ENCODE results near the gene CERCAM.

The CERCAM gene

DNA sequence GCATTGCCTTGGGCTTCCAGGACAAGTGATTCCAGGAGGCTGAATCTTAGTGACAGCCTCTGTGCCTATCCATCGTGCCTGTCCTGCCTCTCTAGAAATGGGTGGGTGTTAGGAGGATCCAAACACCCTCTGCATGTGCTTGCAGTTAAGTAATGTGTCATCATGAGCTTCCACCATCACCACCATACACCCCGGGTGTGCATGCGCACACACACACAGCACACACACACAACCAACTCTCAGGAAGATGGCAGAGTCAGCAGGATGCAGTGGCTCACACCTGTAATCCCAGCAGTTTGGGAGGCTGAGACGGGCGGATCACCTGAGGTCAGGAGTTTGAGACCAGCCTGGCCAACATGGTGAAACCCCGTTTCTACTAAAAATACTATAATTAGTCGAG is 22.8 kb upstream of the CERCAM start:
- H3F3A ChIP-seq (ENCODE audit: insufficient read depth, low read length): no peaks in the 10 kb centered on the region
- no peak overlapping the region for H3K27ac ChIP-seq (ENCODE audit: low read depth, low read length, poor library complexity, severe bottlenecking)
- H3K27me3 ChIP-seq (ENCODE audit: insufficient read depth, low read length): no peaks in the 10 kb centered on the region; the same call in 1 of the 2 replicates

DNA sequence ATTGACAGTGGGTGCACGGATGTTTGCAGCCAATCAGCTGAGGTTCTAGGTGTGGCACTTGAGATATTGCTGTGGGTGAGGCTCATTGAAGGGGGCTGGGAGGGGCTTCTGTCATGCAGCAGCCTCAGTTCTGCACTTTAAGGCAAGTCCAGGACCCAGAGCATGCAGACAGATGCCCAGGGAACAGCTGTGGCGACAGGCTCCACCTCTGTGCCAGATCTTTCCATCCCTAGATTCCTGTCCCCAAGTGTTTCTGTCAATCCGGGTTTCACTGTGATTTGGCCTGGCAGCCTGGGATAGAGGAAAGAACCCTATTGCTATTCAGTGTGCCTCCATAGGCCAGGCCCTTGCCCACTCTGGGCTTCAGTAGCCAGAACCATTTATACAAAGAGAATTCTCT is 20.8 kb upstream of the CERCAM start:
- Histone ChIP-seq H3K4me2 (ENCODE audit: low read length) (no peak overlapping the region), H3K9me2 (ENCODE audit: low read depth, low read length) (no peaks in the 10 kb centered on the region), H3K79me2 (ENCODE audit: insufficient read depth, low read length) (no peaks in the 10 kb centered on the region), H3K9ac (ENCODE audit: low read length) (no peak overlapping the region), H2AFZ (ENCODE audit: low read length) (no peak overlapping the region), H3K4me3 (ENCODE audit: low read depth, low read length, poor library complexity, severe bottlenecking) (no peak overlapping the region), H4K20me1 (ENCODE audit: insufficient read depth, low read length) (no peaks in the 10 kb centered on the region), H3F3A (ENCODE audit: insufficient read depth, low read length) (no peaks in the 10 kb centered on the region), H3K9me3 (ENCODE audit: low read length) (no peaks in the 10 kb centered on the region), H3K4me1 (ENCODE audit: insufficient read depth, low read length, severe bottlenecking) (no peaks in the 10 kb centered on the region), H3K27me3 (ENCODE audit: insufficient read depth, low read length) (no peaks in the 10 kb centered on the region; the same call in 1 of the 2 replicates), H3K27ac (ENCODE audit: low read depth, low read length, poor library complexity, severe bottlenecking) (no peak overlapping the region), H3K36me3 (ENCODE audit: insufficient read depth, low read length) (no peaks in the 10 kb centered on the region)
- TF ChIP-seq EZH2 (IDR thresholded peaks at IDR 0.05; ENCODE audit: borderline replicate concordance, low read length): no peak
- TF ChIP-seq, protein P1, sequence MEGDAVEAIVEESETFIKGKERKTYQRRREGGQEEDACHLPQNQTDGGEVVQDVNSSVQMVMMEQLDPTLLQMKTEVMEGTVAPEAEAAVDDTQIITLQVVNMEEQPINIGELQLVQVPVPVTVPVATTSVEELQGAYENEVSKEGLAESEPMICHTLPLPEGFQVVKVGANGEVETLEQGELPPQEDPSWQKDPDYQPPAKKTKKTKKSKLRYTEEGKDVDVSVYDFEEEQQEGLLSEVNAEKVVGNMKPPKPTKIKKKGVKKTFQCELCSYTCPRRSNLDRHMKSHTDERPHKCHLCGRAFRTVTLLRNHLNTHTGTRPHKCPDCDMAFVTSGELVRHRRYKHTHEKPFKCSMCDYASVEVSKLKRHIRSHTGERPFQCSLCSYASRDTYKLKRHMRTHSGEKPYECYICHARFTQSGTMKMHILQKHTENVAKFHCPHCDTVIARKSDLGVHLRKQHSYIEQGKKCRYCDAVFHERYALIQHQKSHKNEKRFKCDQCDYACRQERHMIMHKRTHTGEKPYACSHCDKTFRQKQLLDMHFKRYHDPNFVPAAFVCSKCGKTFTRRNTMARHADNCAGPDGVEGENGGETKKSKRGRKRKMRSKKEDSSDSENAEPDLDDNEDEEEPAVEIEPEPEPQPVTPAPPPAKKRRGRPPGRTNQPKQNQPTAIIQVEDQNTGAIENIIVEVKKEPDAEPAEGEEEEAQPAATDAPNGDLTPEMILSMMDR (IDR thresholded peaks at IDR 0.05; ENCODE audit: low read length): no peak

More for the DNA sequence above, 22.8 kb upstream of the CERCAM start:
- no peak overlapping the region for H3K9ac ChIP-seq (ENCODE audit: low read length)
- TF ChIP-seq, protein P1 (IDR thresholded peaks at IDR 0.05; ENCODE audit: low read length): no peak
- TF ChIP-seq EZH2 (IDR thresholded peaks at IDR 0.05; ENCODE audit: borderline replicate concordance, low read length): no peak
- no peaks in the 10 kb centered on the region for H4K20me1 ChIP-seq (ENCODE audit: insufficient read depth, low read length)
- H2AFZ ChIP-seq (ENCODE audit: low read length): no peak overlapping the region
- H3K9me3 ChIP-seq (ENCODE audit: low read length): no peaks in the 10 kb centered on the region
- no peaks in the 10 kb centered on the region for H3K9me2 ChIP-seq (ENCODE audit: low read depth, low read length)
- no peaks in the 10 kb centered on the region for H3K36me3 ChIP-seq (ENCODE audit: insufficient read depth, low read length)
- H3K4me3 ChIP-seq (ENCODE audit: low read depth, low read length, poor library complexity, severe bottlenecking): no peak overlapping the region
- H3K4me2 ChIP-seq (ENCODE audit: low read length): no peak overlapping the region
- no peaks in the 10 kb centered on the region for H3K4me1 ChIP-seq (ENCODE audit: insufficient read depth, low read length, severe bottlenecking)
- no peaks in the 10 kb centered on the region for H3K79me2 ChIP-seq (ENCODE audit: insufficient read depth, low read length)

DNA sequence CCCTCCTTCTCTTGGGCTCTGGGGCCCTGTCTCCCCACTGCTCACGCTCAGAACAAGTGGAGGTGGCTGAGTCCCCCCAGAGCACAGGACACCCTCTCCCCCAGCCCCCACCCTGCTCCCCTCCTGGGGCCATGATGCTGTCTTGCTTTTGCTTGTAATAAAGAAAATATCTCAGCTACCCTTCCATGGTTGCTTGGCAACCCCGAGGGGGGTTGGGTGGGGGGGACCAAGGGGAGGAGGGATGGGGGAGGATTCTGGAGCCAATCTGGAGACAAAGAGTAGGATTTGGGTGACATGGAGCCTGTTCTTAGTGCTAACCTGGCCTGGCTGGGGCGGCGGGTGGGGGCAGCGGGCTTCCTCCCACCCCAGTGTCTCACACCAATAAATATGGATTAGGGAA is 16.1 kb upstream of the CERCAM start:
- Histone ChIP-seq H3K4me2 (ENCODE audit: low read length) (no peak overlapping the region), H3K36me3 (ENCODE audit: insufficient read depth, low read length) (no peaks in the 10 kb centered on the region), H3K9ac (ENCODE audit: low read length) (no peak overlapping the region), H2AFZ (ENCODE audit: low read length) (no peak overlapping the region), H3K9me2 (ENCODE audit: low read depth, low read length) (no peaks in the 10 kb centered on the region), H3K9me3 (ENCODE audit: low read length) (no peaks in the 10 kb centered on the region), H3K4me1 (ENCODE audit: insufficient read depth, low read length, severe bottlenecking) (no peaks in the 10 kb centered on the region), H4K20me1 (ENCODE audit: insufficient read depth, low read length) (no peaks in the 10 kb centered on the region), H3F3A (ENCODE audit: insufficient read depth, low read length) (no peaks in the 10 kb centered on the region), H3K79me2 (ENCODE audit: insufficient read depth, low read length) (no peaks in the 10 kb centered on the region), H3K4me3 (ENCODE audit: low read depth, low read length, poor library complexity, severe bottlenecking) (no peak overlapping the region), H3K27ac (ENCODE audit: low read depth, low read length, poor library complexity, severe bottlenecking) (no peak overlapping the region), H3K27me3 (ENCODE audit: insufficient read depth, low read length) (no peaks in the 10 kb centered on the region; the same call in 1 of the 2 replicates)
- TF ChIP-seq, protein P1 (IDR thresholded peaks at IDR 0.05; ENCODE audit: low read length): no peak
- no peak for TF ChIP-seq EZH2 (IDR thresholded peaks at IDR 0.05; ENCODE audit: borderline replicate concordance, low read length)
